Measurements from ENCODE around the gene SORBS2. TPM values are rescaled to one million over a fixed set of nuclear protein-coding genes. Genes with fewer than 3 reads are reported as not detected.

The SORBS2 gene
- total RNA-seq, 4 donors from 2014 or later = 92.7 to 234 (median 122) TPM

- Histone ChIP-seq H3K4me3 (peak overlapping the region; percentile 8 to 71 (median 50)), H3K4me1 (peaks cover 3 to 18% (median 10%) of the 10 kb centered on the region in 4 donors), H3K9me3 (no peaks in the 10 kb centered on the region), H3K36me3 (no peaks in the 10 kb centered on the region), H3K27me3 (peaks cover 68% of the 10 kb centered on the region), H3K27ac (peak overlapping the region; percentile 84 to 95 (median 90))
- no peak for DNase-seq
- intact Hi-C loops (cut with DNase I; ENCODE audit: low total_unique reads) (loop anchor here (10.0 kb wide), 1 partner anchor 59 kb away; no protein-coding TSS in a partner anchor), in situ Hi-C loops (cut with MboI; ENCODE audit: low pct_ligation_motif_present in 1 of 4, low pct_unique_long_range_greater_than_20kb in 1 of 4, low sequenced_read_pairs in 3 of 4) (no loop called here)
- 15 to 20% methylated on average over 12 to 19 of the region's 32 CpGs for WGBS, 2 donors (ENCODE audit: low coverage in 1 of 2)
- no peak for TF ChIP-seq POLR2A (IDR thresholded peaks at IDR 0.05)
- TF ChIP-seq POLR2AphosphoS5 (IDR thresholded peaks at IDR 0.05) = no peak
- no peak for TF ChIP-seq CTCF (IDR thresholded peaks at IDR 0.05)
- no peak for TF ChIP-seq EP300 (IDR thresholded peaks at IDR 0.05; ENCODE audit: low read depth)
Measured at GRCh38 chr4:185535612-185536410, 276.2 kb downstream of the SORBS2 start.

Small RNA genes within 50 kb of the gene (small RNA-seq; reads per million reads assigned to genes)
- gene RF00019 = 0 reads per million in 4 donors

Measured in transverse colon (tissue), 4 donors.